HS-5 (cell line): ENCODE results near the gene TRPM2.
"Not testable (repeated sequence)": the region's sequence is repeated elsewhere in the genome, so short reads cannot be mapped to it uniquely, and the experiment has no call there.

Experiments
- DNase-seq: peaks from one replicate; pipeline ENCODE4 v3.0.0-alpha.2; 2012; ENCODE audit warnings: low read depth

The TRPM2 gene

DNA sequence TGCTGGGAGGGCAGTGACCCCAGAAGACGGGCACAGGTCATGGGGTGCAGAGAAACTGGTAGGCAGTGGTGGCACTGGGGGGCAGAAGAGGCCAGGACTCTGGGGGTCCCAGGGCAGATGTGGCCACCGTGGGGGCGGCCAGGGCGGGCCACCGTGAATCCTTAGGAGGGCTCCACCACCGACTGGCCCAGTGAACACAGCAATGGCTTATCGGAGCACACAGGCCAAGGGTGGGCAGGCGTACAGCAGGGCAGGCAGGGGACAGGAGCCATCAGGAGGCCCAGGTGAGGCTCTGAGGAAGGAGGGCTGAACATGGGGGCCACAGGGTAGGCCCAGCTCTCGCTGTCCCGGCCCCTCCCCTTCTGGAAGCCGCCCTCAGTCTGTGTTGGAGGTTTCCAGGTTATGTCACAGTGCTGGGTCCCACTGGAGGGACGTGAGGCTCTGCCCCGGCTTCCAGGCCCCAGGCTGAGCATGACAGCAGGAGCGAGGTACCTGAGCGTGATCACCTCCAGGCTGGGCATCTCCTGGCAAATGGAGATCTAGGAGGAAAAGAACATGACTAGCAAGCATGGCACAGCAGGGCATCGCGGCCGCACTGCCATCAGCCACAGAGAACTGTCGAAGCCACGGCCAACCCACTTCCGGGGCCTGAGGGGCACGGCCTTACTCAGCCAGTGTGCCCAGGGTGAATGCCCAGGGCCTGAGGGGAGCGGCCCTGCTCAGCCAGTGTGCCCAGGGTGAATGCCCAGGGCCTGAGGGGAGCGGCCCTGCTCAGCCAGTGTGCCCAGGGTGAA is 18.0 kb upstream of the TRPM2 start:
- DNase-seq = no peak

DNA sequence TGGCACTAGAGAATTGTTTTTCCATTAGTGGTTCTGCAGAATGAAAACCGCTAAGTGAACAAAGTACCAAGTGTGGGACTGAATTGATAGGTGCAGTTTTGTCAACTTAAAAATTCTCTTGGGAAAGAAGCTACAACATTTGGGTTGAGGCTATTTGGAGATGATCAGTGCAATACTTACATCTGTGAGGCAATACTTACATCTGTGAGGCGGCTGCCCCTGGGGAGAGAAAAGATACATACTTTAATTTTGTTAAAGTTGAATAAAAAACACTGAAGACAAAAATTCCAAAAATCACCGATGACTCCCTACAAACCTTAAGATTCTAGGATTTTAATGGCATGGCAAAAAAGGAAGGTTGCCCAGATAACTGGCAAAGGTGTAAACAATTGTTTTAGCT is 16.0 kb upstream of the TRPM2 start:
- DNase-seq = no peak

DNA sequence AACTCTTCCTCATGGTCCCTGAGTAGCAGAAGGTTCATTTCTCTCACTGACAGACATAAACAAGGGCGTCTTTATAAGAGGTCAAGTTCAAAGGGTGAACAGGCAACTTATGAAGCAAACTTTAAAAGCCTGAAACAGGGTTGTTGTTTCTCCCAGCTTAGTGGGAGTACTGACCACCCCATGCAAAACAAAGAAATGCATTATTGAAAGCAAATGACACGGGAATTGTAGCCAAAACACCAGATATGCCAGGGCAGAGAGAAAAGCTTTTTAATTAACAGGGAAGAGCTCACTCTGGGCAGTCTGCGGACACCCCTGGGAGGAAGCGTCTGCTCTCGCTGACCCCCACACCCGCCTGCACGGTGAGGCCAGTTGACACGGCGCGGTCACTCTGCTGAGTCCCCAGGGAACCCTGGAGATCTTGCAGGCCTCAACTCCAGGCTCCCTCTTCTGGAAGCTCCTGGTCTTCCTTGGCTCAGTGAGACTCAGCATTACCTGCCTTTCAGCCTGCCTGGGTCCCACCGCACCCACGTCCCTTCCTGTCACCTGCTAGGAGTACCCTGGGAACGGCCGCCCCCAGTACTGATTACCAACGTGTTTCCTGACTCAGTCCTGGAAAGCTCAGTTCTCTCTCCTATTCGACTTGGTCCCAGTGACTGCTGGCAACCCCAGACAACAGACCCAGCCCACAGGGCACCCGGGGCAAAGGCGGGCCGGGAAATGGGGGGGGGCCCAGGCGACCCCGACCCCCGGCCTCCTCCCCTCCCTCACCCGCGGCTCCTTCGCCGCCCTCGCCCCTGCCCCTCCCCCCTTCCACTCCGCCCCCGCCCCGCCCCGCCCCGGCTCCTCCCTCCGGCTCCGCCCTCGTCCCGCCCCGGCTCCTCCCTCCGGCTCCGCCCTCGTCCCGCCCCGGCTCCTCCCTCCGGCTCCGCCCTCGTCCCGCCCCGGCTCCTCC is 15.2 kb upstream of the TRPM2 start:
- DNase-seq = no peak

DNA sequence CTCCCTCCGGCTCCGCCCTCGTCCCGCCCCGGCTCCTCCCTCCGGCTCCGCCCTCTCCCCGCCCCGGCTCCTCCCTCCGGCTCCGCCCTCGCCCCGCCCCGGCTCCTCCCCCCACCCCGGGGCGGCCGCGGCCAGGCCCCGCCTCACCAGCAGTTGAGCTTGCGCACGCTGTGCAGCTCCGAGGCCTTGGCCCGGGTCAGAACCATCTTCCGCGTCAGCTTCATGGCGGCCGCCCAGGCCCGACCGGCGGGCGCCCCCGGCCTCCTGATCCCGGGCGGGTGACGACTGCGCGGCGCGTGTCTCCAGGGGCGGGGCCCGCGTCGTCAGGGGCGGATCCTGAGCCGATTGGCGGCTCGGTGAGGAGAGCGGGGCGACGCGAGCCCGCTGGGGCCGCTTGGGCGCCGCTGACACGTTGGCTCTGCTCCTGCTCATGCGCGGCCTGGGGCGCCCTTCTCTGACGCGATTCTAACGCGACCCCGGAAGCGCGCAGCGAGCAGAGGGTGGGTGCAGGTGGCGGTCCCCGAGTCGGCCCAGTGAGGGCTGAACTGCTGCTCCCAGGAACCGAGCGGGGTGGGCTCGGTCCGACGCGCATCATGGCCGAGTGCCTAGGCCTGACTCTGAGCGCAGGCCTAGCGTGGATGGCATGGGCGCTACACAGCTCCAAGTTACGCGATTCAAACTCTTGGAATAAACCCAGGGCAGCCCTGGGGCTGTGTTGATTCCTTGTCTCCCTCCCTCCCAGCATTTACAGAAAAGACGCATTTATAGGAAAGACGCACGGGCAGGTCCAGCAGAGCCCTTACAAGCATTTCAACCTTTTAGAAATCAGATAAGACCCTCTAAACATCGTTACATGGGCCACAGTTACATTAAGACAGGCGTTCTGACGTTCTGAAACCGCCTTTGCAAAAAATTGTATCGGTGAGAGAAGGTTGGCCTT is 14.2 kb upstream of the TRPM2 start, which contains the start of gene CFAP410:
CFAP410 (minus strand) TSS at position 420 of the 940 bp plus-strand sequence; CDS start at position 224, 196 bp downstream.
- peak; percentile 67 for DNase-seq

DNA sequence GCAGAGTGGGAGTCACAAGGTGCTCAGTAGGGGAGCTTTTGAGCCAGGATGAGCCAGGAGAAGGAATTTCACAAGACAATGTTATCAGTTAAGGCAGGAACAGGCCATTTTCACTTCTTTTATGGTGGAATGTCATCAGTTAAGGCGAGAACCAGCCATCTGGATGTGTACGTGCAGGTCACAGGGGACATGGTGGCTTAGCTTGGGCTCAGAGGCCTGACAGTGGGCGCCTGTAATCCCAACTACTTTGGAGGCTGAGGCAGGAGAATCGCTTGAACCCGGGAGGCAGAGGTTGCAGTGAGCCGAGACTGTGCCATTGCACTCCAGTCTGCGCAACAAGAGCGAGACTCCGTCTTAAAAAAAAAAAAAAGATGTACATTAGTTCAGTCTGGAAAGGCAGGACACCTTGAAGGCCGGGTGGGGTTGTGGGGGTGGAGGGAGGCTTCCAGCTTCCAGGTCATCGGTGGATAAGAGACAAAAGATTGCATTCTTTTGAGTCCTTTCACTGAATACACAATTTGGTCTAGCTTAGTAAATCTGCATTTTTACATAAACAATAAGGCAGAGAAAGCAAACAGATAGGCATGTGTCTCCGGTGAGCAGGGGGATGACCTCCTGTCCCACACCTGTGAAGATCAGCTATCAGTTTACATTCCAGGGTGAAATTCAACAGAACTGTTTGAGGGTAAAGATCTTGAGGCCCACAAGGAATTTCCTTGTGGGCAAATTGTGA is 11.5 kb upstream of the TRPM2 start:
- DNase-seq = not testable (repeated sequence)

DNA sequence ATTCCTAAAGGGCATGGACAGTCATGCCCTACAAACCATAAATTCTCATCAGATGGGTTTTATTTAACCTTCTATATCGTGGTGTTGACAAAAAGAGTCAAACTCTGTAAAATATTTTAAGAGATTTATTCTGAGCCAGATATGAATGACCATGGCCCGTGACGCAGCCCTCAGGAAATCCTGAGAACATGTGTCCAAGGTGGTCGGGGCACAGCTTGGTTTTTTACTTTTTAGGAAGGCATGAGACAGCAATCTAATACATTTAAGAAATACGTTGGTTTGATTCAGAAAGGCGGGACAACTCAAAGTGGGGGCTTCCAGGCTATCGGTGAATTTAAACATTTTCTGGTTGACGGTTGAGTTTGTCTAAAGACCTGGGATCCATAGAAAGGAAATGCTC is 10.4 kb upstream of the TRPM2 start:
- not testable (repeated sequence) for DNase-seq

DNA sequence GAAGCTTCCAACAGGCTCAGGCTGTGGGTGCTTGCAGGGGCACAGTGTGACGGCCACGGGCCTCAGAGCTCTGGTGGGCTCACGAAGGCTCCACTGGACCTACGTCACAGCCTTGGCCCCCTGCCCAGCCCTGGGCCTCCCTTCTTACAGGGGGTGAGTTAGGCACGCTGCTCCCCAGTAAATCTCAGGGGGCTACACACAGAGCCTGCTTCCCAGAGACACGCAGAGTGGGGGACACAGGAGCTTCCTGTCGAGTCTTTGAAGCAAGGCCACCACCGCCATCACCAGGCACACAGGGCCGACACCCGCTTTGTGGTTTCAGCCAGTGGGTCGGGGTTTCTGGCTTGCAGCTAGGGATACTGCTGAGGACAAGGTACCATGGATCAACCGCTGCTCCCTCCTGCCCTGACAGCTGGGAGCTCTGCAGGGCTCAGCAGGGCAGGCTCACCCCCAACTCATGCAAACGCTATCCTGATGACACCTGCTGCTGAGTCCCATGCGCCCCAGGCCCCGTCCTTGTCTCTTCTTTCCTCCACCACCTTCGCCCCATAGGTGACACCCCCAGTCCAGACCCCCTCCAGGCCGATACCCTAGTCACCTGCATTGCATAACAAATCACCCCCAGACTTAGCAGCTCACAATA is 8.8 kb upstream of the TRPM2 start:
- no peak for DNase-seq

DNA sequence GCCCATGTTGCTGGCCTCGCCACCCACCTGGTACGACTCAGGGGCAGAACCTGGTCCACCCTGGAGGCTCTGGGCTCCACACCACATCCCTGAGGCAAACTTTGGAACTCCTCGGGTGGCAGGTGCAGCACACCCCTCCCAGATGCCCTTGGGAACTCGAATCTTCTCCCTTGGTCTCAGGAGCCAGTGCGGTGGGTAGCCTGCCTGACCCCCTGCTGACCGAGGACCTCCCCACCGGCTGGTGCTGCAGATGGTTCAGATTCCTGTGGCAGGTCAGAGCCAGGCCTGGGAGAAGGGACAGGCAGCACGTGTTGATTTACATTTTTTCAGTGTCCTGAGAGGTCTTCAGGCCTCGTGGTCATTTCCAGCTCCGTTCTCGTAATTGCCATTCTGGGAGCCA is 7.9 kb upstream of the TRPM2 start:
- DNase-seq = no peak

DNA sequence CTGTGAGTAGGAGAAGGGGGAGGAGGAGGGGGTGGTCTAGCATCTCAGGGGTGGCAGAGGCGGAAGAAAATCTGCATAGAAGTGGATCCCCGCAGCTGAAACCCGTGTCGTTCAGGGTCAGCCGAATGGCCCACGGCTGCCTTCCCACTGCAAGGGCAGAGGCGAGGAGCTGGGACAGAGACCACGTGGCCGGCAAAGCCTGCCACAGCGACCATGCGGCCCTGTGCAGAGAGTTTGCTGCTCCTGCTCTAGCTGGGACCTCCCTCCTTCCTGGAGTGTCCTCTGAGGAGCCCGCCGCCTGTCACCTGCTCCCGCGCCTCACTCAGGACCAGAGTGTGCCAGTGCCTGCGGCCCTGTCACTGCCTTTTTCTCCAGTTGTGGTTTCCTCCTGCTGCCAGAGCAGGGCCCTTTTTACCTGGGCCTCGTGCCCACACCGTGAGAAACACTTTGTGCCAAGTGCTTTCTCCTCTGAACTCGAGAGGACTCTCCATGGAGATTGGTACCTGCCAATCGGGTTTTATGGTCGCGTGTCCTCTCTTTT is 5.4 kb upstream of the TRPM2 start:
- DNase-seq = no peak

DNA sequence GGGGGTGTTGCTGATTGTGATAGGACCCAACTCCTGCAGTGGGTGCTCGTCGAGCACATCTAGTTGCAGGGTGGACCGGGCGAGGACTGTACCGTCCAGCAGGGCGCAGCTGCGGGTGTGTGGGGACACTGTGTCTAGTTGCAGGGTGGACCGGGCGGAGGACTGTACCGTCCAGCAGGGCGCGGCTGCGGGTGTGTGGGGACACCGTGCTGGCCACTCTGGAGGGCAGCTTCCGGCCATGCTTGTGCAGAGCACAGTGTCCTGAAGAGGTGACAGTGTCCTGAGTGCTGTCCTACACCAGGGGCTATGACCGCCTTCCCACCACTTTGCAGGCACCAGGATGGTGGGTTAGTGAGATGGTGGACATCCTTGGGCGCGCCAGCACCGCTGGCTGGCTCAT is 4.6 kb upstream of the TRPM2 start:
- no peak for DNase-seq

DNA sequence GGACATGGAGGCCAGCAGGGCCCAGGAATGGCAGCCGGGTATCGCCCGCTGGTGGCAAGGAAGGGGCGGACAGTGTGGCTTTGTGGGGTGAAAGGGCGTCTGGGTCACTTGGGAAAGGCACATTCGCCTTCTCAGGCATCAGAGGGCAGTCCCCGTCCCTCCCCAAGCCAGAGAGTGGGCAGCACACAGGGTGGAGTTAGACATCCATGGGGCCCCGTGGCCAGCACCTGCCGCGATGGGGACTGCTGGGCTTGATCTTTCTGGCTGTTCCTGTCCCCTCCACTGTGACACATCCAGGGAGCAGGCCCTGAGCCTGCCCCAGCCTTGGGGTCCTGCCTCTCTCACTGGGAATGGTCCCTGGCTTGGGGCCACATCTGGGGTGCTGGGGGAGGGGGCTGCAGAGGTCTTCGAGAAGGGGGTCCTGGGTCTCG is 4.0 kb upstream of the TRPM2 start:
- DNase-seq = no peak

DNA sequence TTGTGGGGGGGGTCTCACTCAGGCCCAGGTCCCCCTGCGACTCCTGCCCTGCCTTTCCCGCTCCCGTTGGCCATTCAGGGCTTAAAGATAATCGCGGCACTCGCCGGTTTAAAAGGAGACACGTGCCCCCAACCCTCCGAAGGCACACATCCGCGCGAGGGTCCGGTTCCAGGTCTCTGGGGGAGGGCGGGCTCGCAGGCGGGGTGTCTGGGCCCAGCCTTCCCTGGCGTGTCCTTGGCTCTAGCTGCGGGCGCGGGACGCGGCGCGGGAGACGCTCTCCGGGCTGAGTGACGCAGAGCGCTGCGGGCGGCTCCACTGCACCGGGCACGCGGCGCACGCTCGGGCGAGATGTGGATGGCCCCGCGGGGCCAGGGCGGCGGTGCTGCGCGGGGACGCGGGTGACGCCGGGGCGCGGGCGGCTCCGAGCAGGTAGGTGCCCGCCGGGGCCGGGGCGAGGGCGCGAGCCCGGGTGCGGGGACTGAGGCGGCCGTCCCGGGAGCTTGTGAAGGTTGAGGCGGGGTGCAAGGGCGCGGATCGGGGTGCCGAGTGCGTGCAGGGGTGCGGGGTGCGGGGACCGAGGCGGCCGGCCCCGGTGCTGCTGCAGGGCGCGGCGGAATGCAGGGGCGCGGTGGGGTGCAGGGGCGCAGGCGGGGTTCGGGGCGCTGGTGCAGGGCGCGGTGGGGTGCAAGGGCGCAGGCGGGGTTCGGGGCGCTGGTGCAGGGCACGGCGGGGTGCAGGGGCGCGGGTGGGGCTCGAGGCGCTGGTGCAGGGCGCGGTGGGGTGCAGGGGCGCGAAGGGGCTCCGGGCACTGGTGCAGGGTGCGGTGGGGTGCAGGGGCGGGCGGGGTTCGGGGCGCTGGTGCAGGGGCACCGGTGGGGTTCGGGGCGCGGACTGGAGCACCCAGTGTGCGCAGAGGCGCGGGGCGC is 3.3 kb upstream of the TRPM2 start:
- no peak for DNase-seq

DNA sequence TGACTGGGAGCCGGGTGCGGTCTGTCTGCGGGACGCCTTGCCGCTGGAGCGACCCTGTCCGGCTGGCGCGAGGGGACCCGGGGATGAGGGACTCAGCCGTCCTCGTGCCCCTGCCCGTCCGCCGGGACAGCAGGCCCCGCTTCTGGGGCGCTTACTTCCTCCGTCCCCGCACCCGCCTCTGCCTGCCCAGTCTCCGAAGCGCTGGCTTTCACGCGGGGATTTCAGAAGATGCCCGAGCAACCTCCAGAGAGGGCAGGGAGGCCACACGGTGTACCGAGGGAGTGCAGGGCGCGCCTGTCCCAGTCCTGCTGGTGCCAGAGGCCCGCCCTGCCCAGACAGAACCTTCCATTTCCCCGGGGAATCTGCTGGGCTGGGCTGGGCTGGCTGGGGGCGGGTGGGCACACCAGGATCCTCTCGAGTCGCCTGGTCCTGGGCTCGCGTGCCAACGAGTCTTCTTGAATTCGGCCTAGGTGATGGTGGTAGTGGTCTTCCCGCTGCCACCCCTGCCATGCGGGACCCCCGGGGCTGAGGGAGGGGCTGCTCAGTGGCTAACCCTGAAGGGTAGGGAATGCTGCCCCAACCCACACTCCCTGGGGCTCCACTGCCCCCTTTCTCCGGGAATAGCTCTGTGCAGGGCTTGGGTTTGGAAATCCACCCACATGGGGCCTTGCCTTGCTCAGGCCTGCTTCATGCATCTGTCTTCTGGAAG is 2.5 kb upstream of the TRPM2 start:
- DNase-seq = no peak

DNA sequence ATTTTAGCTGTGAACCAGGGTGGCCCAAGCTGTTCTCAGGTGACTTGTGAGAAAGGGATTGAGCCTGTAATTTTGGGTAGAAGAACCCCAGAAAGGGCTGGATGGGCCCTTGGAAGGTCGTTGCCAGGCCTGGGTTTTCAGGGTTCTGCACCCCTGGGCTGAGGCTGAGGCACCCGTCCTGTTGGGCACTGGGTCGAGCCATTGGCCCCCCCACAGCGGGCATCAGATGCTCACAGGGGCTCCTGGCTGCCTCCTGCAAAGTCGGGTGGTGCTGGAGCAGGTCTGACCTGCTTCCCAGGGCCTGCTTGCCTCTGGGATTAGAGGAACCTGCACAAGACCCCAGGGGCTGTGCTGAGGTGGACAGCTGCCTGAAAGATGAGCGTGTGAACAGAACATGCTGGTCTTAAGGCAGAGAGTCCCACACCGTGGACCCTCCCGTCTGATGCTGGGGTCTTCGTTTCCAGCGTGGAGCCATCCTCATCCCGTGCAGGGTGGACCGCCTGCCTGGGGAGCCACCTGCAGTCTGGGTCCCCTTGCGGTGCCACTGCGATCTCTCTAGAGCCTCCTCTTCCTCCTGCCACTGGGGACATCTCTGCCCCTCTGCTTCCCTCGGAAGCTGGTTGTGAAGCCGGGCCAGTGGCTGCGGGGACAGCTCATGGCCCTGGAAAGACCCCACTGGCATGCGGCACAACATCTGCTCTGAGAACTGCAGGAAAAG is 1.7 kb upstream of the TRPM2 start:
- no peak for DNase-seq

DNA sequence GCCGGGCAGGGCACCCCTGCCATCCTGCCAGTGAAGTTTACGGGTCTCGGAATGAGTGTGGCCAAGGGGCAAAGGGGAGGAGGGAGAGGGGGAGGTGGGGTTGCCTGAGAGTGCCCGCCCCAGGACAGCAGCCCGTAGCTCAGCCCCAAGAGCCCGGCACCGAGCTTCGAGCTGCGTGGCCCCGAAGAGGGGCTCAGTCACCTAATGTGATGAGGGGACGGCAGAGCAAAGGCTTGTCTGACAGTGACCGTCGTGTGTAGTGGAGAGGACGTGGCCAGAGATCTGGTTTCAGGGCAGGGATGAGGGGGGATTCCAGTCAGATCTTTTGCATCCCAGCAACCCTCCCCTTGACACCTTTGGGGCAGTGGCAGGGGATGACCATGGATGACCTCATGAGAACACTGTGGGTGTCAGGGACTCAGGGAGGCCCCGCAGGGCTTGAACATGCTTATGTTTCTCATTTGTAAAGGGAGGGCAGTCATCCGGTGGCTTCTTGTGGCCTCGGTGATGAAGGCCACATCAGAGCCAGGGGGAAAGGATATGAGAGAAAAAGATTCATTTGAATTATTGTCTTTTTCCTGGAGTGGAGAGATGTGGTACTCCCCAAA is 1.1 kb upstream of the TRPM2 start:
- no peak for DNase-seq

DNA sequence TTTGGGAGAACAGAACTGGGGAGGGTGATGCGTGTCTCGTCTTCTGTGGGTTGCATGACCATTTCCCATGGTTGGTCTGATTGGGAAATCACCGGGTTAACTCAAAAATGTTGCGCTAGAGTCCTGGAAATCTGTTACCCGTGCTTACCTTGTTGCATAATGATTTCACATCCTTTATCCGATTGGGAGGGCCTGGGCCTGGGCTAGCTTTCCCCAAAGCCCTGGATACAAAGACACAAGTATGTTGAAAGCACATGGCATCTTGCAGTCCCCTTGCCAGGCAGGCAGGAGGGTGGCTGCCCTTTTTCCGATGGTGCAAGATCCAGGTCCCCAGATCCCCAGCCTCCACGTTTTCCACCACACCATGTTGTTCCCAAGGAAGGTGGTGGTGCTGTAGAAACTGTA is 582 bp downstream of the TRPM2 start:
- no peak for DNase-seq
